ENCODE data around the gene ZNF710.

- TF ChIP-seq, protein P1, sequence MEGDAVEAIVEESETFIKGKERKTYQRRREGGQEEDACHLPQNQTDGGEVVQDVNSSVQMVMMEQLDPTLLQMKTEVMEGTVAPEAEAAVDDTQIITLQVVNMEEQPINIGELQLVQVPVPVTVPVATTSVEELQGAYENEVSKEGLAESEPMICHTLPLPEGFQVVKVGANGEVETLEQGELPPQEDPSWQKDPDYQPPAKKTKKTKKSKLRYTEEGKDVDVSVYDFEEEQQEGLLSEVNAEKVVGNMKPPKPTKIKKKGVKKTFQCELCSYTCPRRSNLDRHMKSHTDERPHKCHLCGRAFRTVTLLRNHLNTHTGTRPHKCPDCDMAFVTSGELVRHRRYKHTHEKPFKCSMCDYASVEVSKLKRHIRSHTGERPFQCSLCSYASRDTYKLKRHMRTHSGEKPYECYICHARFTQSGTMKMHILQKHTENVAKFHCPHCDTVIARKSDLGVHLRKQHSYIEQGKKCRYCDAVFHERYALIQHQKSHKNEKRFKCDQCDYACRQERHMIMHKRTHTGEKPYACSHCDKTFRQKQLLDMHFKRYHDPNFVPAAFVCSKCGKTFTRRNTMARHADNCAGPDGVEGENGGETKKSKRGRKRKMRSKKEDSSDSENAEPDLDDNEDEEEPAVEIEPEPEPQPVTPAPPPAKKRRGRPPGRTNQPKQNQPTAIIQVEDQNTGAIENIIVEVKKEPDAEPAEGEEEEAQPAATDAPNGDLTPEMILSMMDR (IDR thresholded peaks at IDR 0.05) = no peak
- TF ChIP-seq POLR2A (IDR thresholded peaks at IDR 0.05; ENCODE audit: low read depth) (no peak), EP300 (IDR thresholded peaks at IDR 0.05) (no peak), POLR2AphosphoS5 (IDR thresholded peaks at IDR 0.05) (no peak)
These were observed 10.6 kb downstream of the ZNF710 start for GRCh38 chr15:90011705-90012104.

Measured in esophagus muscularis mucosa (tissue), 4 donors.